ENCODE data around the gene ADCY1.

The ADCY1 gene

GRCh38 chr7:45699726-45700390 is 125.7 kb downstream of the ADCY1 start:
- no peak overlapping the region for H3K4me3 ChIP-seq (ENCODE audit: low read depth, low read length)
- TF ChIP-seq CTCF (IDR thresholded peaks at IDR 0.05; ENCODE audit: control insufficient read depth, extremely low read depth, insufficient read depth): no peak
- no peak for DNase-seq (ENCODE audit: low read depth)

DNA sequence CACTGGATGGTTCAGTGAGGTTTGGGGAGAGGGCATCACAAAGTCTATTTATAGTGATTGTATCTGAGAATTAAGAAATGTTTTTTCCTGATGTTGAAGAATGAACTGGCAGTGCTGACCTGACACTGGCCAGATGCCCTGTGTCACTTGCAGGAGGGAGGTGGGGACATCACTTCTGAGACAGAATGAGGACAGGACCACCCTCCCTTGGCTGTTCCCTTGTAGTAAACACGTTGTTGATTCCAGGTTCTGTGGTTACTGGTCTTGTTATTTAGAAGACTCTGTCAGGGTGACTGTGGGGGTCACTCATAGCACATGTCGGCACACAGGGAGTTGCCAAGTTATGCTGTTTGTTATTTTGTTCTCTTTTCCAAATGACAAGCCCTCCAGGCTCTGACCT is 126.4 kb downstream of the ADCY1 start:
- H3K4me3 ChIP-seq (ENCODE audit: low read depth, low read length): no peak overlapping the region
- no peak for TF ChIP-seq CTCF (IDR thresholded peaks at IDR 0.05; ENCODE audit: control insufficient read depth, extremely low read depth, insufficient read depth)
- DNase-seq (ENCODE audit: low read depth): no peak

DNA sequence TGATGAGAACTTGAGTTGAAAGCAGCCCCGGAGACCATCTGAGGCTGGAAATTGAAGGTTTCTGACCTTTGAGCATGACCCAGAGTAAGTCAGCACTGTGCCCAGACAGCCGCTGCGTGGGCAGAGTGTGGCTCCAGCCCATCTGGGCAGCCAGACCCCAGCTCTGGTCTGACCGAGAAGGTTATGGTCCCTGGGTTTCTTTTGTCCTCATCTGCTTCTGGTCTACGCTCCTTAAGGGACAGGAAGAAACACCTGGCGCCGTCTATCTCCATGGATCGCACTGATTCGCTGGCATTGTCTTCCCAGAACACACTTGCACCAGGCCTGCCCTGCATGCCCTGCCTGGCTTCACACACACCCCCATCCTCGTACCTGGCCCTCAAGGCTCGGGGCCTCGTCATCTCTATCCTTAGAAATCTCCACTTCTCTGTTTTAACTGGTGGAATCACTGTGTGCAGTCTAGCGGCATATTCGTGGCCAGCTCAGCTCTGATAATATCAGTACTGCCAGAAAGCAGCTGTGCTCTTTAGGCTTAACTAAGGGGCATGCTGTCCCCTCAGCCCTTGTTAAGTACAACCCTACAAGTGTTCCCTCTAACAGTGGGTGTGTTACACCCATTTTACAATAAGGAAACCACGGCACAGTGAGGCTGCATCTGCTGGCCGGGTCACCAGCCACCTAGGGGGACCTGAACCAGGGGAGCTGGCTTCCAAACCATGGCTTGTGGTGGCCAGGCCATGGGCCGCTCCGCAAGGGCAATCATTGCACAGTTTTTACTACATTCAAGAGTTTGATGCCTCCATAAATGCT is 127.7 kb downstream of the ADCY1 start:
- DNase-seq (ENCODE audit: low read depth): no peak
- TF ChIP-seq CTCF (IDR thresholded peaks at IDR 0.05; ENCODE audit: control insufficient read depth, extremely low read depth, insufficient read depth): no peak
- no peak overlapping the region for H3K4me3 ChIP-seq (ENCODE audit: low read depth, low read length)

DNA sequence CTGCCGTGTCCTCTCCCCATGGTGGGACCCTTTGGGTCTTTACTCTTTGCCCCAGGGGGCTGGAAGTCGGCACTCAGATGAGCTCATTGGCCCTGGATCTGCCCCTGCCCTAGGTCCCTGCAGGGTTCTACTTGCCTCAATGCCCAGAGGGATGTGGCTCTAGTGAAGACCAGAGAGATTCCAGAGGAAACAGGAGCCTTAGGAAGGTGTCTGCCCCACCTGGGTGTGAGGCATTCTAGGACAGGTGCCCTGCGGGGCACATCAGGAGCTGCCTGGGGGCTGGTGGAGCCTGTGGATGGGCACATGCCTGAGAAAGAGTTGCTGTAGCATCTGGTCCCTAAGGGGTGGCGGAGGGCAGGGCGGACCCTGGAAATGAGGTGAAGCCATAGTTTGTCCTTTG is 128.6 kb downstream of the ADCY1 start:
- TF ChIP-seq CTCF (IDR thresholded peaks at IDR 0.05; ENCODE audit: control insufficient read depth, extremely low read depth, insufficient read depth): no peak
- DNase-seq (ENCODE audit: low read depth): no peak
- H3K4me3 ChIP-seq (ENCODE audit: low read depth, low read length): no peak overlapping the region

DNA sequence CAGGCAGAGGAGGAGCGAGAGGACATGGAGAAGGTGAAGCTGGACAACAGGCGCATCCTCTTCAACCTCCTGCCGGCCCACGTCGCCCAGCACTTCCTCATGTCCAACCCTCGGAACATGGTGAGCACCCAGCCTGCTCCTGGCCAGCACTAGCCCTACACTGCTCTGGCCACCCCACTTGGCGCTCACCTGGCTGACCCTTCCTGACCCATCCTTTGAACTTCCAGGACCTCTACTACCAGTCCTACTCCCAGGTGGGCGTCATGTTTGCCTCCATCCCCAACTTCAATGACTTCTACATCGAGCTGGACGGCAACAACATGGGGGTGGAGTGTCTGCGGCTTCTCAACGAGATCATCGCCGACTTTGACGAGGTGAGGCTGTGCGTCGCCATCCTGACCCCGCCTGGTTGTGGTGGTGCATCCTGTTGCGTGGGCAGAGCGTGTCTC is 129.2 kb downstream of the ADCY1 start:
- DNase-seq (ENCODE audit: low read depth): no peak
- TF ChIP-seq CTCF (IDR thresholded peaks at IDR 0.05; ENCODE audit: control insufficient read depth, extremely low read depth, insufficient read depth): no peak
- H3K4me3 ChIP-seq (ENCODE audit: low read depth, low read length): no peak overlapping the region

- TF ChIP-seq CTCF (IDR thresholded peaks at IDR 0.05; ENCODE audit: control insufficient read depth, extremely low read depth, insufficient read depth): no peak
- no peak overlapping the region for H3K4me3 ChIP-seq (ENCODE audit: low read depth, low read length)
- DNase-seq (ENCODE audit: low read depth): no peak
These were observed 129.9 kb downstream of the ADCY1 start for GRCh38 chr7:45703911-45704682.
